NOMO-1 treated with DMSO at 0.1 percent for 48 hours (cell line): Measurements from ENCODE around the gene LRATD1.

ENCODE experiments used
- DNase-seq: peaks from one replicate; lab custom pipeline; 2025; ENCODE audit not compliant: unreplicated experiment; lab: John Stamatoyannopoulos, UW

The LRATD1 gene

DNA sequence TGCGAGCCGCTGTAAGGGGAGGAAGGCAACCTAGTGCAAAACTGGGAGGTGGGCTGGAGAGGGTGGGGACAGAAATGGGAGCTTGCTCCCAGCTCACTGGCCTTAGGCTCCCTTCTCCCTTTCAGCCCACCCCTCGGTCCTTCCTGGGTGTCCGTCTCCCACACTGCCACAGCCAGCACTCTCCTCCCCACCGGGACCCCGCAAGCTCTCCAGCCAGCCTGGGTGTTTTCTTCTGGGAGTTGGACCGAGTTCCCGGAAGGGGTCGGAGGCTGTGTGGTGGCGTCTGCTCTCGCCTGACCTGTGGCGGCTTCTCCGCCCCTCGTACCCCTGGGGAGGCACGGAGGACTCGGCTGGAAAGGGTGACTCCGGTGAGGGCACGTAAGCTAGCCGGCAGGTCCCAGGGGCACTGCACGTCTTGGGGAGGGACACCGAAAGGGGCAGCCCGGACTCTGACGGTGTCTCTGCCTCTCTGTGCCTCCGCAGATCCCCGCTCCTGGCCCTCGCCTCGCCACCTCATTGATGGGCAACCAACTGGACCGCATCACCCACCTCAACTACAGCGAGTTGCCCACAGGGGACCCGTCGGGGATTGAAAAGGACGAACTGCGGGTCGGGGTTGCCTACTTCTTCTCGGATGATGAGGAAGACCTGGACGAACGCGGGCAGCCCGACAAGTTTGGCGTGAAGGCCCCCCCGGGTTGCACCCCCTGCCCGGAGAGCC, 1.1 kb downstream of the LRATD1 start:
- no peak for DNase-seq

DNA sequence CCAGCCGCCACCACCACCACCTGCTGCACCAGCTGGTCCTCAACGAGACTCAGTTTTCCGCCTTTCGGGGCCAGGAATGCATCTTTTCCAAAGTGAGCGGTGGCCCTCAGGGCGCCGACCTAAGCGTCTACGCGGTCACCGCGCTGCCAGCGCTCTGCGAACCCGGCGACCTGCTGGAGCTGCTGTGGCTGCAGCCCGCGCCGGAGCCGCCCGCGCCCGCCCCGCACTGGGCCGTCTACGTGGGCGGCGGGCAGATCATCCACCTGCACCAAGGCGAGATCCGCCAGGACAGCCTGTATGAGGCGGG, 1.6 kb downstream of the LRATD1 start:
- DNase-seq, result no peak

DNA sequence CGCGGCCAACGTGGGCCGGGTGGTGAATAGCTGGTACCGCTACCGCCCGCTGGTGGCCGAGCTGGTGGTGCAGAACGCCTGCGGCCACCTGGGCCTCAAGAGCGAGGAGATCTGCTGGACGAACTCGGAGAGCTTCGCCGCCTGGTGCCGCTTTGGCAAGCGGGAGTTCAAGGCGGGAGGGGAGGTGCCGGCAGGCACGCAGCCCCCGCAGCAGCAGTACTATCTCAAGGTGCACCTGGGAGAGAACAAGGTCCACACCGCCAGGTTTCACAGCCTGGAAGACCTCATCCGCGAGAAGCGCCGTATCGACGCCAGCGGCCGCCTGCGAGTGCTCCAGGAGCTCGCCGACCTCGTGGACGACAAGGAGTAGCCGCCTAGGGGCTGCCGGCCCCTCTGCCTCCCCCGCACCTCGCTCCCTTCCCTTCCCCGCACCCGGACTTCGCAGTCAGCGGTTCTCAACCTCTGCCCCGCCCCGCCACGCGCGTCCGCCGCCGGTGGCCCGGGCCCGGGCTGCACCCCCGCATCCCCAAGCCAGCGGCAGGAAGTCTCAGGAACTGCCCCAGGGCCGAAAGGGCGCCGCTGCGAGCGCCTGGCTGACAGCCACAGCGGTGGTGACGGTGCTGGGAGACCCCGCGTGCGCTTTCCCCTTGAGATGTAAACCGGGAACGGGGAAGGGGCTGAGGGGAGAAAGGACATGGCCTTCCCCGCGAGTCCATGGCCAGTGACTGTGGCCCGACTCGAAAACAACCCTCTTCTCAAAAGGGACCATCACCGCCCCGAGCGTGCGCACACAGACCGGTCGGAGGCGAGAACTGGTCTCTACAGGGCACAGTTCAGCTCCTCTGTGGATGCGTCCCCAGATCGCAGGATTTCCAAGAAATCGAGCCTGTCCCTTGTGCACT, 2.2 kb downstream of the LRATD1 start:
- no peak for DNase-seq

DNA sequence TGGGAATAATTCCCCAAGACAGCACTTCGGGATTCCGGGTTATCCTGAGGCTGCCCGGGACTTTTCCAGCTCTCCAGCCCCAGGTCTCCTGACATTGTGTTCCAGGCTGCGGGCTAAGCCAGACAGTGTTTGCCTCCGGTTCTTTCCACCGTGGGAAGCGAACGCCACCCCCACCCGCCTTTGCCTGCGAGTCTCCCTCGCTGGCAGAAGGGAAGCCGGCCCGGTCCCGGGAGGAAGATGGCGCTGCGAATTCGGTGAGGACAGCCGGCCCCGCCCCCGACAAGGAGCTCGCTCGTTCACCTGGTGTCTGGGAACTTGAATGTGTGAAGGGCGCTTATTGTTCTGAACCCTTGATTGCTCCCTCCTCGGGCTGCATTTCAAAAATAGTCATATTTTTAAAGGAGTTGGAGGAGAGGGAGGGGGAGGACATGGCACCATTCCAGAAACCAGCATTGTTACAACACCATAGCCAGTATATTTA, 2.9 kb downstream of the LRATD1 start:
- DNase-seq, result no peak

DNA sequence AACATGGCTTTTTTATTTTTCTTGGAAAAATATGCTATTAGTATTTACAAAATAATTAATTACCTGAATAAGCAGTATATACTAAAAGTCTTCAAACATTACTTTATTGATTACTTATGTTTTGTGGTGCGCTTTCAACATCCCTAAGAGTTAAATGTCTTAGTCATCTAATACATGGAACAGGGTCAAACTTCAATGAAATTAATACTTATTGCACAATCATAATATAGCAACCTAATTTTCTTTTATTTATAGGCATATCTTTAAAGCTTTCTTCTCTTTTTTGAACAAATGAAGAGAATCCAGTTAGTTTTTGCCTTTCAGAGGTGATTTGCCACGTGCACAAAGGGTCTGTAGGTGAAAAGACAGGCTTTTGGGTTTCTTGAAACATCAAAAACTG, 6.0 kb downstream of the LRATD1 start:
- no peak for DNase-seq

DNA sequence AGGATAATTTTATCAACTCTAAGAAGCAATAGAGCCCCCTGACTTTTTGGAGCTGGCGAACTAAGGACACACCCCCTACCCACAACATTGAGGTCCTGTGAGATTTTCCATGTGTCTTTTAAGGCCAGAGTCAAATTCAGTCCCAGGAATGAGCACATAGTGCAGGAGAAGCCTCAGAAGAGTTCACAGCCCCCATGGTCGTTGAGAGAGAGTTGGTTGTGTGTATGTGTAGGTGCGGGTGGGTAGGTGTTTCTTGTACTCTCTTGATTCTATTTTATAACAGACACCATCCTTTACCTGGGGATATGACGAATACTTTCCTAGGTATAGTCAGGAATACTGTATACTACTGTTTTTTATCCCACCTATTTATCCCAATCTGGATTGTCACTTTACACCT, 8.6 kb downstream of the LRATD1 start:
- DNase-seq, result no peak

DNA sequence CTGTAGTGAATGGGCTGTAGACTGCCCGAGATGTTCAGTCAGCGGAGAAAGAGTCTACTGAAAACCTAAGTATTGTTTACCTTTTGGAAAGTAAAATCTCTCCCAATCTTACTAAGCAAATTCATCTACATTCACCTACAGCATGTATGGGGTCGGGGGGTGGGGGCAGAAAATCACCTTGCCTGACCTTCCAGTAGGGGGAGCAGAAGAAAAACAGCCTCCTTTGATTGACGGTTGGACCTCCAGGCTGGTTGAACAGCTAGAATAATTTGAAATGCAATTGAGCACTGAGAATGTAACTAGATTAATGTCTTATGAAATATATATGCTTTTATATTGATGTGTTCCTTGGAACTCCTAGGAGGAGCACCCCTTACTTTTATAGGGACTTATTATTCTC, 10.0 kb downstream of the LRATD1 start:
- DNase-seq, result no peak

DNA sequence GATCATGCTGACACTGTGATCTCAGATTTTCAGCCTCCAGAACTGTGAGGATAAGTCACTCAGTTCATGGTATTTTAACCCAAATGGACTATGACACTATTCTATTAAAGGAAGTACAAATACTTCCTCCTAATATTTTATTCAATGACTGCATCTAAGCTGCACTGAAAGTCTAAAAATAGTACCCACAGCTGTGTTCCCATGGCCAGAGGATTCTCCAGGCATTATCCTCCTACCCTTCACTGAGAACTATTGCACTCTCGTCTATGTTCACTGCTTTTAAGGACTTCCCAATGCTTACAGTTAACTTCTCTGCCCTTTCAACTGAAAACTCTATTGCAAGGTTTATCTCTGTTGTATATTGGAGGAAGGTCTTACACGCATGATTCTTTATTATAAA, 15.2 kb downstream of the LRATD1 start:
- DNase-seq, result no peak

DNA sequence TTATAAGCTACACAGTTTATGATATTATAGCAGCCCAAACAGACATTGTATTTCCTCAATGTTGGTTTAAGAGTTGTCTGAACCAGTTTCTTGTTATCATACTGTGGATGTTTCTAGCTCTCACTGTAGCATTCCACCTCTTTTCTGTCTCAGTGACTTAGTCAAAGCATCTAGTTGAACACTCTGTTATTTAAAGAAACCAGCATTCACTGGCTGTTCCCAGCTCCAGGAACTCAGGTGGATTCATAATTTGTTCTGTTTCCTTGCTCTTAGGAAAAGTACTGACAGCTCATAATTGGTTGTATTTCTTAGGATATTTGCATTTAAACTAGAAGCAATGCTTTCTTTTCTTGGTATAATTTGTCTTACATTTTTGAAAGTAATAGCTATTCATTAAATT, 17.5 kb downstream of the LRATD1 start:
- no peak for DNase-seq

DNA sequence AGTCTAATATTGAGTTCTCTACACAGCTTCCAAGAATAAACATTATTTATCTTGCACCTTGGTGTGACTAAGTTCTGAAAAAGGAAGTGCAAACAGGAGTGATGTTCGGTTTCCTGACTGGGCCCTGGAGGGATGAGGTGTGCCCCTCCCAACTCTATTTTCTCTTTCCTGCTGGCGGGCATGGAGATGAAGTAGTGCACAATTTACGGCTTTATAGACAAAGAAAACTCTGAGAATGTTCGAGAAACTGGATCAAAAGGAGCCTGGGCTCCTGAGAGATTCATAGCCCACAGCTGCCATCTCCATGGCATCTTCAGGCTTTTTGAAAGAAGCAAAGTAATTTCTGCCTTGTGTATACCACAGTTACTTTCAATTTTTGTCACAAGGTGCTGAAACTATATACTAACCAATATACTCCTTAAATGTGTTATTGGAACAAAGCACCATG, 22.3 kb downstream of the LRATD1 start:
- DNase-seq, result no peak

DNA sequence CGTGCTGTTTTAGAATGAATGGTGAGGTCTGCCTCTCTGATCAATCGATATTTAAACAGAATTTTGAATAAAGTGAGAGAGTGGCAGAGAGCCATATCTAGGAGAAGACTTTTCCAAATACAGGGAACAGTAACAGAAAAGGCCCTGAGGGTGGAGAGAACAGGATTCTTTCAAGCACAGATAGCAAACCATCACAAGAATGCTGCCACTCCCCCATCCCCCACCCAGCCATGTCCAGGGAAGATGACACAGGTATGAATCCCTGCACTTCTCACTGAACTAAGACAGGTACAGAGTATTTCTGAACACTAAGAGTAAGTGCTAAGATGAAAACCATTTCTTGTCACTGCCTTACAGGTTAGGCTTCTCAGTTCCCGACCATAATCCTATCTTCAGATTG, 23.6 kb downstream of the LRATD1 start:
- no peak for DNase-seq

DNA sequence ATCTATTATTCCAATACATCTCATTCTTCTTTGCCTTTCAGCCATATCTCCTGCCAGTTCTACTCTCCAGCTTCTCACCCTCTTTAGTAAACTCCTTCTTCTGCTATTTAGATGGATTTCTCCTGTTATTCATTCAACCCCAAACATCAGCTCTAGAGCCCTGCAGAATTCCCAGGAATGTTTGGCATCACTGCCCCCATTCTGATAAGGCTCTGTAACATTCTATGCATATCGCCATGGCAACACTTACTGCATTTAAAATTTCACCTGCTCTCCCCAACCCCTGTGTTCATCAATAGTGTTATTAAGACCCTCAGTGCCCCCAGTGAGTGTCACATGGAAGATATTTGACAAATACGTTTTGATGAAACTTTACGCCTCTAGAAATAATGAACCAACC, 28.6 kb downstream of the LRATD1 start:
- no peak for DNase-seq

DNA sequence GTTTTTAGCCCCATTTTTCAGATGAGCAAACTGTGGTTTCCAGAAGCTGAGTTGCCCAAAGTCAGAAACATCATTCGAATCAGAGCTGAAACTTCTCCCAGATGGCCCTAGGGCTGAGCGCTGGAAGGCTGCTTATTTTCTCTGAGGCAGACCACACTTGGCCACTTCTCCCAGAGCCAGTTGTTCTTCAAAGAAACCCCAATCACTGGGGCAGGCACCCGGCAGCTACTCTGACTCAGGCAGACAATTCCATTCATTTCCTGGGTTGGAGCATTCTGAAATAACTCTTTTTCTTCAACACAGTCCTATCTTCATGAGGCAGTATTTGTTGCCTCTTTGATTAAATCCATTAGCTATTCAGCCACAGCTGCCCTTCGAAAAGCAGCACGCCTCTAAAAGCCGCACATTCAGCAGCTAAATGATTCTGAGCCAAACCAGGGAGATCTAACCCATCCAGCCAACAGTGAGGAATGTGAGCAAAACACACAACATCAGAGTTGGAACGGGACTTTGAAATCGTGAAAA, 40.9 kb downstream of the LRATD1 start:
- DNase-seq, result no peak

DNA sequence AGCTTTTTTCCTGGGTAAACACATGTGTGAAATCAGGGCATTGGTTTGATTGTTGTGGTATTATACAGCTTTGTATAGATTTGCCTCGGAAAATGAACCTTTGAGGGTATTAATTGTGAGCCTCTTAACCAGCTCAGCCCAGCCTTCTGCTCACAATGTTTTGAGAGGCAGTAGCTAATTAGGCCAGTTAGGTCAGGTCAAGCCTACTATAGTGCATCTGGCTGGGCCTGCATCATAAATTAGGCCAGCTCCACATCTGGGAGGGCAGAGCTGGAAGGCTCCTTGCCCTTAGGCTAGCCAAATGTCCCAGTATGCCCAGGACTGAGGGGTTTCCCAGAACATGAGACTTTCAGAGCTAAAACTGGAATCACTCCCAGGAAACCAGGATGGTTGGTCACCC, 43.0 kb downstream of the LRATD1 start:
- no peak for DNase-seq

DNA sequence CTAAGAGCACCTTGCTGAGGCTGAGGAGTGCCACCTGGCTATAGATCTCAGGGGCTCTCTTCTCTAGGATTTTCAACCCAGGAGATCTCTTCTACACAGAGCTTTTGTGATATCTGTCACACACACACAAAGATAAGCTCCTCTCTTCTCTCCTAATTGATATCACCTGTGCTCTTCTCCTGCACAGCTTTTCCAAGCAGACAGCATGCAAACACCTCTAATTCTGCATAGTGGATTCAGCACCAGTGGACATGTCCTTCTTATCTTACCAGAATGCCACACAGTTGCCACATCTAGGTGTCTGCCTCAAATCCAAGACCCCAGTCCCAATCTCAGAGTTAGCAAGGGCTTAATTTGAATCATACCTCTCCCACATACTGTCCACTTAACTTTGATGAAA, 43.9 kb downstream of the LRATD1 start:
- DNase-seq, result no peak

DNA sequence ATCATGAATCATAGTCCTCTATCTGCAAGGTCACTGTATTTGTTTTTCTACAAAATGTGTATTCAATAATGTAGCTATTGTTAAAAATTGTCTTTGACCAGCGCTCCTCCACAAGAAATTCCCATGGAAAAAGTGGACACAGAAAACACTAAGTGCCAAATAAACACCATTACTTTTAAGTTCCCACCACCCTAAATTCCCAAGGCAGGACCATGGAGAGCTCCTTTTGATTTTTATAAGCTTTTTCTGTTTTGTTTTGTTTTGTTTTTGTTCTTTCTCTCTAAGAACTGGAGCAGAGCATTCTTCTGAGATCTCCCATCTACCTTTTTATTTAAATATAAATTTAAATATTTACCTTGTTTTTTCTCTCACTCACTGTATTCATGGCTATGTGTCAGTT, 44.5 kb downstream of the LRATD1 start:
- no peak for DNase-seq

DNA sequence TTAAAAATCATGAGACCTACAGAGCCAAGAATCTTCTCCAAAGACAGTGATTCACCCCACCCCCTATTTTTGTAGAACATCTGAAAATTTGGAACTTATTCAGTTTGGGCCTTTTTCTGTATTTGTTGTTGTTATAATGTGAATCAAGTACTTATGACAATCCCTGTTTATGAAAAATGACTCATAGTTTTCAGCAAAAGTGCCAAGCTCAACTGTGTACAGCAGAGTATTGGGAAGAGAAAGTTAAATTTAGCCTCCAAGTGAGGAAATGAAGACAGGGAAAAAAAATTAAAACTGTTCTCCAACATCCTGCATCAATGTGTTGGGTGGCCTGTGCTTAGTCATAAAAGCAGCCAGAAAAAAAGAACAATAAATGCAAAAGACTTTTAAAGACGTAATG, 46.2 kb downstream of the LRATD1 start:
- no peak for DNase-seq

DNA sequence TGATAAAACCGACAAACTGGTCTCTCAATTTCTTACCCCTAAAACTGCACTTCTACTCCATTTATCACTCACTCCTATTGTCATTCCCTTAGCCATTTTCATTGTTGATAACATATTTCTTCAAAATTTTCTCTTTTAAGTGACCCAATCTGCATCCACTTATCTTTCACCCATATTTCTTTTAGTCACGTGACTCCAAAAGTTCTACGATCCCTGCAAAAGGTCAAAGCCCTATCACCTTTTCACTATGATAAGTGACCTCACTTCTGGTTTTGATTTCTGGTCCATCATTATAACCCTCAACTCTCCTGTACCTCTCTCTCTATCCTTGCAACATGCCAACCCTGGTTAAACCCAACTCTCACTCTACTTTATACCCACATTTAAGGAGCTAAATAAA, 49.1 kb downstream of the LRATD1 start:
- no peak for DNase-seq
